Right lobe of liver (tissue), 4 donors: ENCODE measurements around the gene DPP7.

Experiments
- POLR2A ChIP-seq: fragments of 450-650 bp; IDR thresholded peaks from one replicate; pipeline ENCODE4 v1.6.1; 2017; ENCODE audit warnings: antibody characterized with exemption, mild to moderate bottlenecking
- TF ChIP-seq, protein P1 (sequence below), 4 donors: fragments of 200-600 bp in 3 of 4; fragments of 450-650 bp in 1 of 4; IDR thresholded peaks; one replicate each; pipeline versions ENCODE4 v1.5.1 to v1.8.0; 2016 to 2022; ENCODE audit warnings: antibody characterized with exemption in 4 of 4, mild to moderate bottlenecking in 2 of 4
- donor health status: DM: no; HTN: no; CAD: no.
- donor health status: DM: no; HTN: no; CAD: no.
- donor health status: DM: no; HTN: yes; CAD: no.

DNA sequence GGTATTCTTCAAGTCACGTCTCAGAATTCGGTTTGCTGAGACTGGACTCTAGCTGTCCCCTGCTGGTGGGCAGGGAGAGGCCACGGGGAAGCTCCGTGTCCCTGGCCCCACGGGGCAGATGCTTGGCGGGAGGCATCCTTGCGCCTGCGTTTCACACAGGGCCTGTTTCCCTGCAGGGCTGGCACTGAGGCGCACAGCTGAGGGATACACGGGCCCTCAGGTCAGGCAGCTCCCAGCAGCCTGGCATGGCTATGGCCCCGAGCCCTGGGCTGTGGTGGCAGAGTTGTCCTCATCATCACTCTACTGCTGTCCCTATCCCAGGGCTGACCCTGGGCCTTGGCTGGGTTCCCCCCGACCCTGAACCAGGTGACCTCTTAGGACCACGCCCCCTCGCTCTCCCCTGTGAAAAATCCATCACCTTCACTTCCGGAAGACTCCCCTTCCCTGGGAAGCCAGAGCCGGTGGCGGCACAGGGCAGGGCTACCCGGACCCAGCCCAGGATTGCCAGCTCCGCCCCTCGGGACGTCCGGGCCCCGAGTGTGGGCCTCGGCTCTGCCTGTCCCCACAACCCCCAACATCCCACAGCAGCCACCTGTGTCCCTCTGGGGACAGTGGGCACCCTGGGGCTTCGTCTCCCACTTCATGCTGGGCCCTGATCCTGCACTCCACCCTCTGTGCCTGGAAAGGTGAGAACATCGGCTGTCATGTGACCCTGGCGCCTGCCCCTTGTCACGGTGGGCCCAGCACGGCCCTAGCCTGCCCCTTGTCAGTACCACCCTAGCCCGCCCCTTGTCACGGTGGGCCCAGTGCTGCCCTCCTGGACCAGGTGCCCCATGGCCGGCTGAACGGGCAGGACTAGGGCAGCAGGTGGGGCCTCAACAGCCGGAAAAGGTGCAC lies 5.0 kb downstream of the DPP7 start:
- TF ChIP-seq, protein P1, sequence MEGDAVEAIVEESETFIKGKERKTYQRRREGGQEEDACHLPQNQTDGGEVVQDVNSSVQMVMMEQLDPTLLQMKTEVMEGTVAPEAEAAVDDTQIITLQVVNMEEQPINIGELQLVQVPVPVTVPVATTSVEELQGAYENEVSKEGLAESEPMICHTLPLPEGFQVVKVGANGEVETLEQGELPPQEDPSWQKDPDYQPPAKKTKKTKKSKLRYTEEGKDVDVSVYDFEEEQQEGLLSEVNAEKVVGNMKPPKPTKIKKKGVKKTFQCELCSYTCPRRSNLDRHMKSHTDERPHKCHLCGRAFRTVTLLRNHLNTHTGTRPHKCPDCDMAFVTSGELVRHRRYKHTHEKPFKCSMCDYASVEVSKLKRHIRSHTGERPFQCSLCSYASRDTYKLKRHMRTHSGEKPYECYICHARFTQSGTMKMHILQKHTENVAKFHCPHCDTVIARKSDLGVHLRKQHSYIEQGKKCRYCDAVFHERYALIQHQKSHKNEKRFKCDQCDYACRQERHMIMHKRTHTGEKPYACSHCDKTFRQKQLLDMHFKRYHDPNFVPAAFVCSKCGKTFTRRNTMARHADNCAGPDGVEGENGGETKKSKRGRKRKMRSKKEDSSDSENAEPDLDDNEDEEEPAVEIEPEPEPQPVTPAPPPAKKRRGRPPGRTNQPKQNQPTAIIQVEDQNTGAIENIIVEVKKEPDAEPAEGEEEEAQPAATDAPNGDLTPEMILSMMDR (IDR thresholded peaks at IDR 0.05), result no peak
- TF ChIP-seq POLR2A, result no peak
